ENCODE data around the gene MUC16.
A peak's percentile ranks its signal among the peaks of the same experiment; 100 is the strongest.

Gene MUC16

GRCh38 chr19:9009431-9009830 is 778 bp downstream of the MUC16 start:
- no peak for DNase-seq (ENCODE audit: low read depth in 2 of 2)

GRCh38 chr19:9008667-9009066 is 1.5 kb downstream of the MUC16 start:
- no peak for DNase-seq (ENCODE audit: low read depth in 2 of 2)

- no peak for DNase-seq (ENCODE audit: low read depth in 2 of 2)
These were observed 9.3 kb downstream of the MUC16 start for GRCh38 chr19:9000933-9001332.

DNA sequence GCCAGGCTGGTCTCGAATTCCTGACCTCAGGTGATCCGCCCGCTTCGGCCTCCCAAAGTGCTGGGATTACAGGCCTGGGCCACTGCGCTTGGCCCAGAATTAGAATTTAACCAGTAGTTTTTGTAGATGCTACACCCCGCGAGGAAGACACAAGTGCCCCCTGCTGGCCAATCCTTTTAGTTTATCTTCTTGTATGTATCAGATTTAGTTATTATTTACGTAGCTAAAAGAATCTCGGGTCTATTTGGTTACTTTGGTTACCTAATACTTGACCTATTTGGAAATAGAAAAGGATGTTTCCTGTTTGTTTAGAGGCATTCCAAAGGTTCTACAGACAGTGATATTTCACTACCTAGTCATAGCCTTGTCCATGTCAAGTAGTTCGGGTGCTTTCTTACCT is 22.0 kb downstream of the MUC16 start:
- DNase-seq (ENCODE audit: low read depth in 2 of 2) = peak; percentile 12 to 33

DNA sequence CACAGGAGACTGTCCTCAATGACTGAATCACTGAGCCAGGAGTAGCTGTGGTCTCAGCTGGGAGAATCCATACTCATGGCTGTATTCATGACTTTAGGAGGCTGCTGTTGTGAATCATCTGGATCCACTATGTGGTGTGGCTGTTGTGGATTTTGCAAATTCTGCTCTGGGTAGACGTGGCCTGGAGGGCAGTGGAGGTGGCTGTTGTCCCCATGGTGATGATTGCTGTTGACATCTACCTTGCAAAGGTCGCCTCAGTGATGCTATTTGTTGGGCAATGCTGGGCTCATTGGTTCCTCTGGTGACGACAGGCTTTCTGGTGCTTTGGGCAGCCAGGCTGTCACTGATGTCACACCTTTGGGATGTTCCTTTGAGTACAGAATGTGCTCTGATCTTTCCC is 23.9 kb downstream of the MUC16 start:
- no peak for DNase-seq (ENCODE audit: low read depth in 2 of 2)

GRCh38 chr19:8973501-8974091 is 36.6 kb downstream of the MUC16 start:
- no peak for DNase-seq (ENCODE audit: low read depth in 2 of 2)

- DNase-seq (ENCODE audit: low read depth in 2 of 2) = no peak
These were observed 44.3 kb downstream of the MUC16 start for GRCh38 chr19:8965887-8966286.
